Gastrocnemius medialis (tissue), 4 donors: ENCODE results near the gene ABCF1. TPM values are rescaled to one million over a fixed set of nuclear protein-coding genes. Genes with fewer than 3 reads are reported as not detected.

ENCODE experiments used
- ATAC-seq, 2 donors: fragments of 150-250 bp; one replicate each; pipeline ENCODE4 v1.9.1; 2016
- DNase-seq, 2 donors: peaks; one replicate each; pipeline ENCODE4 v3.0.0-alpha.2; 2019
- H3K27ac ChIP-seq, 4 donors: fragments of 200-600 bp; sonication (generic); 1 replicate in 1 of 4; 2 replicates in 3 of 4; pipeline ENCODE4 v1.5.1; 2016 to 2018; ENCODE audit warnings: mild to moderate bottlenecking in 2 of 4, moderate library complexity in 1 of 4
- H3K27me3 ChIP-seq, 3 donors: fragments of 200-600 bp; sonication (generic) in 2 of 3; 1 replicate in 1 of 3; 2 replicates in 2 of 3; pipeline versions ENCODE4 v1.5.1 to v1.6.0; 2016 to 2019; ENCODE audit warnings: mild to moderate bottlenecking in 1 of 3, moderate library complexity in 1 of 3
- H3K36me3 ChIP-seq, 2 donors: fragments of 200-600 bp; sonication (generic) in 1 of 2; one replicate each; pipeline ENCODE4 v1.5.1; 2017 to 2018
- H3K4me1 ChIP-seq, 2 donors: fragments of 200-600 bp; sonication (generic) in 1 of 2; one replicate each; pipeline ENCODE4 v1.5.1; 2016 to 2017; ENCODE audit warnings: mild to moderate bottlenecking in 2 of 2
- H3K4me3 ChIP-seq, 4 donors: fragments of 200-600 bp; sonication (generic) in 3 of 4; 1 replicate in 1 of 4; 2 replicates in 3 of 4; pipeline ENCODE4 v1.5.1; 2016 to 2019; ENCODE audit warnings: mild to moderate bottlenecking in 2 of 4
- H3K9me3 ChIP-seq, 3 donors: fragments of 200-600 bp; sonication (generic) in 2 of 3; 1 replicate in 1 of 3; 2 replicates in 2 of 3; pipeline ENCODE4 v1.5.1; 2016 to 2019
- POLR2A ChIP-seq, 2 donors: fragments of 450-650 bp; IDR thresholded peaks; one replicate each; pipeline ENCODE4 v1.6.1; 2017; ENCODE audit warnings: antibody characterized with exemption in 2 of 2, mild to moderate bottlenecking in 2 of 2, moderate library complexity in 2 of 2
- in situ Hi-C, 4 donors: fragments of 200-750 bp; cut with MboI; loops; one replicate each; pipeline versions ENCODE4 v1.15.0 to v1.8.0; 2017; ENCODE audit warnings: low sequenced_read_pairs in 4 of 4
- intact Hi-C: fragments of 100-400 bp; cut with DNase I; formaldehyde crosslinking; loops from one replicate; pipeline ENCODE4 v1.15.1; 2023; ENCODE audit warnings: low total_unique reads
- total RNA-seq, 4 donors: library from RNA; depleted of rRNA; stranded (reverse); fragments of >200 nt; gene quantifications; one replicate each; pipeline versions ENCODE4 v1.1.0 to v1.2.3, GENCODE V29; 2016
- TF ChIP-seq, protein P1 (sequence below), 5 experiments: fragments of 450-650 bp in 3 of 5; fragments of 200-600 bp in 2 of 5; sonication (generic) in 2 of 5; IDR thresholded peaks in 4 of 5; conservative IDR thresholded peaks in 1 of 5; 1 replicate in 4 of 5; 2 replicates in 1 of 5; pipeline ENCODE4 v1.5.1; 2016 to 2019; ENCODE audit warnings: antibody characterized with exemption in 5 of 5, mild to moderate bottlenecking in 3 of 5, moderate library complexity in 3 of 5

ABCF1 gene
- total RNA-seq, 4 donors from 2014 or later, result 55.8 to 122 (median 111) TPM

DNA sequence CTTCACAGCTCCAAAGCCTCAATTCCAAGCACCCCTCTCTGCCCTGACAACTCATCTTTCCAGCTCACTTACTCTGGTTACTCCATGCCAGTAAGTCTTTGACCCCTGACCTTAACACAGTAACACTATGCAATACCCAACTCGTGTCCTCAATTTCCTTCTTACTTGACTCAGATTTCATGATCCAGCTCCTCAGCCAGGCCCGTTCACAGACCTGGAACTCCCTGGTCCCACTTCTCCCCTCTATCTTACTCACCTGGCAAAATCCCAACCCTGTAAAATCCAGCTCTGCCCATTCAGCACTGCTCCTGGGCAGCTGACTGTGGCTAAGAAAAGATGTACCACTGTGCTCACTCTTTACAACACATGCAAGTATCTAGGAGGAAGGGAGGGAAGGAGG is 22.9 kb upstream of the ABCF1 start:
- intact Hi-C loops, result no loop called here
- Histone ChIP-seq H3K4me1 (peaks cover 0 to 10% of the 10 kb centered on the region in 2 donors), H3K27me3 (no peaks in the 10 kb centered on the region), H3K27ac (peak overlapping the region; percentile 1 to 59 (median 32)), H3K9me3 (no peaks in the 10 kb centered on the region), H3K4me3 (no peak overlapping the region), H3K36me3 (peaks cover 3 to 33% of the 10 kb centered on the region in 2 donors)
- TF ChIP-seq, protein P1, sequence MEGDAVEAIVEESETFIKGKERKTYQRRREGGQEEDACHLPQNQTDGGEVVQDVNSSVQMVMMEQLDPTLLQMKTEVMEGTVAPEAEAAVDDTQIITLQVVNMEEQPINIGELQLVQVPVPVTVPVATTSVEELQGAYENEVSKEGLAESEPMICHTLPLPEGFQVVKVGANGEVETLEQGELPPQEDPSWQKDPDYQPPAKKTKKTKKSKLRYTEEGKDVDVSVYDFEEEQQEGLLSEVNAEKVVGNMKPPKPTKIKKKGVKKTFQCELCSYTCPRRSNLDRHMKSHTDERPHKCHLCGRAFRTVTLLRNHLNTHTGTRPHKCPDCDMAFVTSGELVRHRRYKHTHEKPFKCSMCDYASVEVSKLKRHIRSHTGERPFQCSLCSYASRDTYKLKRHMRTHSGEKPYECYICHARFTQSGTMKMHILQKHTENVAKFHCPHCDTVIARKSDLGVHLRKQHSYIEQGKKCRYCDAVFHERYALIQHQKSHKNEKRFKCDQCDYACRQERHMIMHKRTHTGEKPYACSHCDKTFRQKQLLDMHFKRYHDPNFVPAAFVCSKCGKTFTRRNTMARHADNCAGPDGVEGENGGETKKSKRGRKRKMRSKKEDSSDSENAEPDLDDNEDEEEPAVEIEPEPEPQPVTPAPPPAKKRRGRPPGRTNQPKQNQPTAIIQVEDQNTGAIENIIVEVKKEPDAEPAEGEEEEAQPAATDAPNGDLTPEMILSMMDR (IDR thresholded peaks at IDR 0.05 in 4 of 5, conservative IDR thresholded peaks at IDR 0.05 in 1 of 5), result no peak
- TF ChIP-seq POLR2A (IDR thresholded peaks at IDR 0.05), result no peak
- in situ Hi-C loops, result loop anchor here in 2 of 4 donors (25.0 kb wide), 1 partner anchor 539 kb away; no protein-coding TSS in a partner anchor
- ATAC-seq (peak; percentile 69 to 70), DNase-seq (peak in 1 of 2 donors; percentile 33)

DNA sequence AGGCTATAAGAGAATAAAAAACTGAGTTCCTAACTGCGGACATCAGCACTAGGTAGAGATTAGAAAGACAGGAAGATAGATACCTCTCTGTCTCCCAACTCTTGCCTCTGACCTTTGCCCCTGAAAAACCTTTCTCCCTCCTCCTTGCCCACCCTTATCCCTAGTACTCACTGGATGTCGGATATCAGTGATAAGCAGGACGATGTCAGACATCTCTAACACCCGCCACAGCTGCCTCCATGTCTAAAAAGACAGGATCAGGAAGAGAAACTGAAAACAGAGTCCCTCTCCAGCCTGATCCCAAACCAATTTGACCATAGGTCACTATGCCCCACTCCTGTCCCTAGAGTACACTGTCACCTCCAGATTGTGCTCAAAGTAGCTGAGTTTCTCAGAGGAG is 16.8 kb upstream of the ABCF1 start:
- no peak overlapping the region for H3K4me3 ChIP-seq
- intact Hi-C loops, result loop anchor here (10.0 kb wide), 1 partner anchor 1400 kb away; the partner anchor contains the start of genes NELFE and SKIC2
- H3K36me3 ChIP-seq, result peaks cover 3 to 28% of the 10 kb centered on the region in 2 donors
- in situ Hi-C loops, result no loop called here
- peak overlapping the region in 2 of 4 donors; percentile 91 to 99 for H3K27ac ChIP-seq
- H3K27me3 ChIP-seq, result no peaks in the 10 kb centered on the region
- no peaks in the 10 kb centered on the region for H3K9me3 ChIP-seq
- DNase-seq, result no peak
- TF ChIP-seq, protein P1 (IDR thresholded peaks at IDR 0.05 in 4 of 5, conservative IDR thresholded peaks at IDR 0.05 in 1 of 5), result no peak
- no peak for TF ChIP-seq POLR2A (IDR thresholded peaks at IDR 0.05)
- no peak for ATAC-seq
- H3K4me1 ChIP-seq, result peaks cover 12 to 18% of the 10 kb centered on the region in 2 donors

DNA sequence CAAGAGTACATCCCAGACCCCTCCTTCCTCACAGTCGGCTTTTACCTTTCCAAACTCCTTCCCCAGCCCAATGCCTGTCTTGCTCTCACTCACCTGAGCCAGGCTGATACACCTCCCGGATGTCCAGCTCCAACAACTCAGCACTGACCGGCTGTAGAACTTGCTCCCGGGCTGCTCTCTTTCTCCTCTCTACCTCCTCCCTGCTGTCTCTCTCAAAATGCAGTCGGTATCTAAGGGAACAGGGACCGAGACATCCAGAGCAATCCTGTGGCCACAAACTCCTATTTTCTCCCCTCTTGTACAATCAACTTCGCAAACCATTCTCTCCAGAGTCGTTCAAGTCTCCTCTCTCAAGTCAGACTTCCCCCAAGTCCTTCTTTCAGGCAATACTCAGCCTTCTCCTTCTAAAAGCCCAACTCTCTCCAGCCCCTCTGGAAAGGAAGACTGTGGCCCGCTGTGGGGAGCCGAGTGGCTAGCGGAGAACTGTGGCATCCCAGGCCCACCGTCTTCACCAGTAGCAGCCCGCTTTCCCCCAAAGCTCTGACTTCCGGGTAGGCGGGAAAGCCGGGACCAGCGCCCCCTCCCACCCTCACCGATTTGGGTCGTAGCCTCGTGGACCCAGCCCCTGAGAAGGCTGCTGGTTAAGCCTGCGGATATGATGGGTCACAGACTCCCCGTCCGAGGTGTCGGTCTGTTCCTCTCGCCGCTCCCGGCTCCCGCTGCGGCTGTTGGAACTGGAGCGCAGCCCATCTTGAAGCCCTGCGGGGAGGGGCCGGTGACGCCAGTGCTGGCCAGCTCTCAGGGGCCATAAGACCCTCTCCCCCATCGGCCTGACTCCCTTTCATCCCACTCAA is 16.1 kb upstream of the ABCF1 start:
- Histone ChIP-seq H3K9me3 (no peaks in the 10 kb centered on the region), H3K4me3 (peak overlapping the region; percentile 87 to 99 (median 96)), H3K27me3 (no peaks in the 10 kb centered on the region), H3K27ac (peak overlapping the region; percentile 91 to 99 (median 95)), H3K4me1 (peaks cover 11 to 18% of the 10 kb centered on the region in 2 donors), H3K36me3 (peaks cover 3 to 28% of the 10 kb centered on the region in 2 donors)
- DNase-seq (peak; percentile 10 to 42), ATAC-seq (peak in 1 of 2 donors; percentile 11)
- intact Hi-C loops, result loop anchor here (10.0 kb wide), 1 partner anchor 1400 kb away; the partner anchor contains the start of genes NELFE and SKIC2
- in situ Hi-C loops, result no loop called here
- TF ChIP-seq, protein P1 (IDR thresholded peaks at IDR 0.05 in 4 of 5, conservative IDR thresholded peaks at IDR 0.05 in 1 of 5), result no peak
- TF ChIP-seq POLR2A (IDR thresholded peaks at IDR 0.05), result no peak

DNA sequence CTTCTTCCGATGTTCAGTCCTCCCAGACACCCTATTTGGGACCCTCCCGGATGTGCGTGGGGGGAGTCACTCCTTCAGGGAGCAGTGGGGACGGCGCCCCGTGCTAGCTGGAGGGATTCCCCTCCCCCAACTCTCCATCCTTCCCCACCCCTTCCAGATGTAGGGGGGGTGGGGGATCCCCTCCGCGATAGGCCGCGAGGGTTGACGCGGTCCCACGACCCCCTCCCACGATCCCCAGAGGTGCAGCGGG is 15.5 kb upstream of the ABCF1 start:
- Histone ChIP-seq H3K9me3 (no peaks in the 10 kb centered on the region), H3K27me3 (no peaks in the 10 kb centered on the region), H3K27ac (peak overlapping the region; percentile 91 to 99 (median 95)), H3K4me1 (peaks cover 11 to 18% of the 10 kb centered on the region in 2 donors), H3K36me3 (peaks cover 3 to 26% of the 10 kb centered on the region in 2 donors), H3K4me3 (peak overlapping the region; percentile 87 to 99 (median 96))
- in situ Hi-C loops, result no loop called here
- TF ChIP-seq, protein P1 (IDR thresholded peaks at IDR 0.05 in 4 of 5, conservative IDR thresholded peaks at IDR 0.05 in 1 of 5), result no peak
- TF ChIP-seq POLR2A (IDR thresholded peaks at IDR 0.05), result no peak
- DNase-seq, result no peak
- ATAC-seq, result peak in 1 of 2 donors; percentile 3
- intact Hi-C loops, result loop anchor here (1.0 to 10.0 kb wide), 3 partner anchors 16 to 1399 kb away; partner anchors contain the start of genes ABCF1, MRPS18B, NELFE and PPP1R10
